Measurements from ENCODE around the gene PRSS33. TPM values are rescaled to one million over a fixed set of nuclear protein-coding genes. Genes with fewer than 3 reads are reported as not detected.
A peak's percentile ranks its signal among the peaks of the same experiment; 100 is the strongest.

Gene PRSS33
- total RNA-seq, 1 donor from 2014 or later: 0.39 TPM

GRCh38 chr16:2817340-2818271, 30.2 kb upstream of the PRSS33 start:
- Mint-ChIP-seq H3K4me3 (no peak overlapping the region), H3K27me3 (peaks cover 5% of the 10 kb centered on the region), H3K9me3 (no peaks in the 10 kb centered on the region), H3K27ac (no peak overlapping the region), H3K36me3 (no peaks in the 10 kb centered on the region), H3K4me1 (ENCODE audit: unreplicated experiment) (peaks cover 4% of the 10 kb centered on the region)
- peak; percentile 68 for DNase-seq (ENCODE audit: extremely low spot score, unreplicated experiment)
- no peak for TF ChIP-seq CTCF (conservative IDR thresholded peaks at IDR 0.05)

GRCh38 chr16:2816751-2817339, 29.5 kb upstream of the PRSS33 start, which contains the start of gene PRSS21:
TSS of gene PRSS21 (plus strand) at chr16:2817237. CDS start at chr16:2817269, 32 bp downstream.
- Mint-ChIP-seq H3K4me3 (no peak within 1 kb of the TSS), H3K9me3 (no peaks in the 10 kb centered on the region), H3K36me3 (no peaks in the 10 kb centered on the region), H3K27ac (no peak within 1 kb of the TSS), H3K4me1 (ENCODE audit: unreplicated experiment) (peaks cover 4% of the 10 kb centered on the region), H3K27me3 (peaks cover 4% of the 10 kb centered on the region)
- DNase-seq (ENCODE audit: extremely low spot score, unreplicated experiment): no peak
- TF ChIP-seq CTCF (conservative IDR thresholded peaks at IDR 0.05): no peak

- H3K4me3 Mint-ChIP-seq: no peak overlapping the region
- H3K4me1 Mint-ChIP-seq (ENCODE audit: unreplicated experiment): peaks cover 4% of the 10 kb centered on the region
- no peak overlapping the region for H3K27ac Mint-ChIP-seq
- H3K27me3 Mint-ChIP-seq: peaks cover 9% of the 10 kb centered on the region
- no peaks in the 10 kb centered on the region for H3K9me3 Mint-ChIP-seq
- no peak for TF ChIP-seq CTCF (conservative IDR thresholded peaks at IDR 0.05)
- no peak for DNase-seq (ENCODE audit: extremely low spot score, unreplicated experiment)
- no peaks in the 10 kb centered on the region for H3K36me3 Mint-ChIP-seq
Measured at GRCh38 chr16:2815299-2815771, 28.0 kb upstream of the PRSS33 start.

GRCh38 chr16:2814551-2815298, 27.4 kb upstream of the PRSS33 start:
- no peak overlapping the region for H3K27ac Mint-ChIP-seq
- no peaks in the 10 kb centered on the region for H3K9me3 Mint-ChIP-seq
- no peak overlapping the region for H3K4me3 Mint-ChIP-seq
- peaks cover 4% of the 10 kb centered on the region for H3K4me1 Mint-ChIP-seq (ENCODE audit: unreplicated experiment)
- TF ChIP-seq CTCF (conservative IDR thresholded peaks at IDR 0.05): no peak
- H3K36me3 Mint-ChIP-seq: no peaks in the 10 kb centered on the region
- peaks cover 14% of the 10 kb centered on the region for H3K27me3 Mint-ChIP-seq
- DNase-seq (ENCODE audit: extremely low spot score, unreplicated experiment): no peak

- Mint-ChIP-seq H3K4me1 (ENCODE audit: unreplicated experiment) (peaks cover 4% of the 10 kb centered on the region), H3K4me3 (no peak overlapping the region), H3K36me3 (no peaks in the 10 kb centered on the region), H3K9me3 (no peaks in the 10 kb centered on the region), H3K27ac (no peak overlapping the region), H3K27me3 (peaks cover 22% of the 10 kb centered on the region)
- DNase-seq (ENCODE audit: extremely low spot score, unreplicated experiment): no peak
- TF ChIP-seq CTCF (conservative IDR thresholded peaks at IDR 0.05): no peak
Measured at GRCh38 chr16:2813771-2814221, 26.4 kb upstream of the PRSS33 start.

Data from type B pancreatic cell (in vitro differentiated cells).